ENCODE results near the gene TRAF1. TPM values are rescaled to one million over a fixed set of nuclear protein-coding genes. Genes with fewer than 3 reads are reported as not detected.

TRAF1 gene, protein sequence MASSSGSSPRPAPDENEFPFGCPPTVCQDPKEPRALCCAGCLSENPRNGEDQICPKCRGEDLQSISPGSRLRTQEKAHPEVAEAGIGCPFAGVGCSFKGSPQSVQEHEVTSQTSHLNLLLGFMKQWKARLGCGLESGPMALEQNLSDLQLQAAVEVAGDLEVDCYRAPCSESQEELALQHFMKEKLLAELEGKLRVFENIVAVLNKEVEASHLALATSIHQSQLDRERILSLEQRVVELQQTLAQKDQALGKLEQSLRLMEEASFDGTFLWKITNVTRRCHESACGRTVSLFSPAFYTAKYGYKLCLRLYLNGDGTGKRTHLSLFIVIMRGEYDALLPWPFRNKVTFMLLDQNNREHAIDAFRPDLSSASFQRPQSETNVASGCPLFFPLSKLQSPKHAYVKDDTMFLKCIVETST
- total RNA-seq: 10 to 100 TPM; 23.4 to 33.9 (median 30.5) TPM
- 23.0 TPM for total RNA-seq (2013)

DNA sequence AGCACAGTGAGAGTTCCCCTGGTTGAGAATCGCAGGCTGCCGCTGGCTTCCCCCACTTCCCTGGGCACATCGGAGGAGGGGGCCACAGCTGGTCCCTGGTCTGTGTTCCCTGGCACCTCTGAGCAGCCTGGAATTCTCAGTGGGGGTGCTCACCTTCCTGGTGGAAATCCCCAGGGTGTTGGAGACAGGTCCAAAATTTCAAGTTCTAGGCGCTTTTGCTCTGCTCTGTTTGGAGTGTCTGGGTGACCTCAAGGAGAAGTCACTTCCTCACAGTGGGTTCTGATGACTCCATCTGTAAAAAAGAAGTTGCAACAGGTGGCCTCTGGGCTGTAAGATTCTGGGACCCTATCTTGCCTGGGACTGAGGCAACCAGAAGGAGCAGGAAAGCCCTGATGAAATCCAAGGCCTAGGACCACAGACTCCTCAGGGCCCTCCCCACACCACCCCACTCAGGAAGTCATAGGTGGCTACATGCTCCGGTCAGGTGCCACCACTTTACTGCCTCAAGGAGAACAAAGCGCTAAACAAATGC is at the start of gene TRAF1:
Gene TRAF1 (minus strand): TSS at position 400 of the 532 bp plus-strand sequence. CDS start 721 bp downstream, outside the sequence.
- Mint-ChIP-seq H3K36me3 (no peaks in the 10 kb centered on the region), H3K27me3 (ENCODE audit: low read depth in 2 of 2) (no peaks in the 10 kb centered on the region), H3K9me3 (no peaks in the 10 kb centered on the region), H3K4me1 (peaks cover 79 to 80% of the 10 kb centered on the region in 2 donors), H3K4me3 (peak within 1 kb of the TSS; percentile 90), H3K27ac (peak within 1 kb of the TSS; percentile 98 to 99)
- TF ChIP-seq, protein P1, sequence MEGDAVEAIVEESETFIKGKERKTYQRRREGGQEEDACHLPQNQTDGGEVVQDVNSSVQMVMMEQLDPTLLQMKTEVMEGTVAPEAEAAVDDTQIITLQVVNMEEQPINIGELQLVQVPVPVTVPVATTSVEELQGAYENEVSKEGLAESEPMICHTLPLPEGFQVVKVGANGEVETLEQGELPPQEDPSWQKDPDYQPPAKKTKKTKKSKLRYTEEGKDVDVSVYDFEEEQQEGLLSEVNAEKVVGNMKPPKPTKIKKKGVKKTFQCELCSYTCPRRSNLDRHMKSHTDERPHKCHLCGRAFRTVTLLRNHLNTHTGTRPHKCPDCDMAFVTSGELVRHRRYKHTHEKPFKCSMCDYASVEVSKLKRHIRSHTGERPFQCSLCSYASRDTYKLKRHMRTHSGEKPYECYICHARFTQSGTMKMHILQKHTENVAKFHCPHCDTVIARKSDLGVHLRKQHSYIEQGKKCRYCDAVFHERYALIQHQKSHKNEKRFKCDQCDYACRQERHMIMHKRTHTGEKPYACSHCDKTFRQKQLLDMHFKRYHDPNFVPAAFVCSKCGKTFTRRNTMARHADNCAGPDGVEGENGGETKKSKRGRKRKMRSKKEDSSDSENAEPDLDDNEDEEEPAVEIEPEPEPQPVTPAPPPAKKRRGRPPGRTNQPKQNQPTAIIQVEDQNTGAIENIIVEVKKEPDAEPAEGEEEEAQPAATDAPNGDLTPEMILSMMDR (IDR thresholded peaks at IDR 0.05): no peak
- Histone ChIP-seq H3K27me3 (ENCODE audit: control insufficient read depth, insufficient read depth, low read length) (no peaks in the 10 kb centered on the region), H3K9me3 (ENCODE audit: control insufficient read depth, insufficient read depth, low read length) (no peaks in the 10 kb centered on the region), H3K4me3 (ENCODE audit: low read length) (peak within 1 kb of the TSS; percentile 29), H3K27ac (ENCODE audit: low read length) (peak within 1 kb of the TSS; percentile 97), H3K36me3 (ENCODE audit: control insufficient read depth, insufficient read depth, low read length) (peaks cover 9% of the 10 kb centered on the region), H3K4me1 (ENCODE audit: control insufficient read depth, insufficient read depth, low read length) (peaks cover 94% of the 10 kb centered on the region)
- intact Hi-C loops (cut with micrococcal nuclease): loop anchor here (5.0 kb wide), 3 partner anchors 84 to 431 kb away; partner anchors contain the start of genes MEGF9 and PSMD5
- peak; percentile 53 to 72 for DNase-seq
- WGBS (ENCODE audit: insufficient coverage): 14% methylated on average over 6 of the region's 6 CpGs
- peak; percentile 4 to 24 (median 6) for ATAC-seq

DNA sequence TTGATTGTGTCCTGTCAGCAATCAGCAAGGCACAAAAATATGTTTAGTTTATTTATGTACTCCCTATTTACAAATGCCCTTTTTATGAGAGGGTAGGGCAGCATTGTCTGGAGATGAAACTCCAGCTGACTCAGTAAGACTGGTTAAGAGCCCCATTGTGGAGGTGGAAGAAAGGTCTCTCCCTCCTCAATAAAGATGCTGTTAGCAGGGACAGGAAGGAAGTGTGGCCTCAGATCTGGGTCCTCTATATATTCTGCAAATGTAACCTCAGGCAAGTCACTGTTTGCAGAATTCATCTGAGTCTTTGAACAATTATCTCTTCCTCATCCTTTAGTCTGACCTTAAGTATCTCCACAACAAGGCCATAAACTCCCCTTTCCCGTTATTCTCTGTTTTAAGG is 48.3 kb upstream of the TRAF1 start:
- no peaks in the 10 kb centered on the region for H3K27me3 Mint-ChIP-seq (ENCODE audit: low read depth in 2 of 2)
- Histone ChIP-seq H3K4me1 (ENCODE audit: control insufficient read depth, insufficient read depth, low read length) (no peaks in the 10 kb centered on the region), H3K4me3 (ENCODE audit: low read length) (no peak overlapping the region), H3K36me3 (ENCODE audit: control insufficient read depth, insufficient read depth, low read length) (no peaks in the 10 kb centered on the region), H3K9me3 (ENCODE audit: control insufficient read depth, insufficient read depth, low read length) (no peaks in the 10 kb centered on the region), H3K27ac (ENCODE audit: low read length) (no peak overlapping the region), H3K27me3 (ENCODE audit: control insufficient read depth, insufficient read depth, low read length) (no peaks in the 10 kb centered on the region)
- intact Hi-C loops (cut with micrococcal nuclease): no loop called here
- no peaks in the 10 kb centered on the region for H3K36me3 Mint-ChIP-seq
- WGBS (ENCODE audit: insufficient coverage): no CpG with 5 or more reads among the region's 1 CpG
- peak overlapping the region in 1 of 2 donors; percentile 22 for H3K27ac Mint-ChIP-seq
- ATAC-seq (no peak), DNase-seq (peak in 1 of 2 donors; percentile 31)
- H3K4me1 Mint-ChIP-seq: peaks cover 6 to 7% of the 10 kb centered on the region in 2 donors
- H3K9me3 Mint-ChIP-seq: no peaks in the 10 kb centered on the region
- no peak overlapping the region for H3K4me3 Mint-ChIP-seq
- TF ChIP-seq, protein P1 (IDR thresholded peaks at IDR 0.05): no peak

DNA sequence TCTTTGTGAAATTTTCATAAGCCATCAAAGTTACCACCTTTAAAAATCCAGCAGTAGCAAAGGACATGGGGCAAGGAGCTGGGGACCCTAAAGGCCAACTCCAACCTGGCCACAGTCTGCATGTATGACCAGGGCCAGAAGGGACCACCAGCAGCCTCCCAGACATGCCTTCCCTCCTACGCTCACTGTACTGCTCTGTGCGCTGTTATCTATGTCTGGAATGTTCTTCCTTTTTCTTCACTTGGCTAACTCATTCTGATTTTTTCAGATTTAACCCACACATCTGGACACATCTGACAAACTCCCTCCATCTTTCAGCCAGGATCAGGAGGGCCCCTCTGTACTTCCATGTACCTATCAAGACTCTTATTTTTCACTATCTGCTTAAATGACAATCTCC is 47.6 kb upstream of the TRAF1 start:
- intact Hi-C loops (cut with micrococcal nuclease): no loop called here
- WGBS (ENCODE audit: insufficient coverage): 98% methylated on average over 2 of the region's 2 CpGs
- no peaks in the 10 kb centered on the region for H3K36me3 Mint-ChIP-seq
- Histone ChIP-seq H3K27ac (ENCODE audit: low read length) (no peak overlapping the region), H3K4me1 (ENCODE audit: control insufficient read depth, insufficient read depth, low read length) (no peaks in the 10 kb centered on the region), H3K4me3 (ENCODE audit: low read length) (no peak overlapping the region), H3K27me3 (ENCODE audit: control insufficient read depth, insufficient read depth, low read length) (no peaks in the 10 kb centered on the region), H3K36me3 (ENCODE audit: control insufficient read depth, insufficient read depth, low read length) (no peaks in the 10 kb centered on the region), H3K9me3 (ENCODE audit: control insufficient read depth, insufficient read depth, low read length) (no peaks in the 10 kb centered on the region)
- H3K4me1 Mint-ChIP-seq: peaks cover 6 to 7% of the 10 kb centered on the region in 2 donors
- no peak overlapping the region for H3K4me3 Mint-ChIP-seq
- H3K9me3 Mint-ChIP-seq: no peaks in the 10 kb centered on the region
- no peak for ATAC-seq
- no peaks in the 10 kb centered on the region for H3K27me3 Mint-ChIP-seq (ENCODE audit: low read depth in 2 of 2)
- DNase-seq: no peak
- H3K27ac Mint-ChIP-seq: no peak overlapping the region
- TF ChIP-seq, protein P1 (IDR thresholded peaks at IDR 0.05): no peak
